Stimulated activated CD4-positive, alpha-beta T cell treated with anti-CD3 and anti-CD28 coated beads, Interleukin-15, amount 100 ng/mL, for 24 hours (primary cell): Measurements from ENCODE around the gene RXFP3.
"Not testable (repeated sequence)": the region's sequence is repeated elsewhere in the genome, so short reads cannot be mapped to it uniquely, and the experiment has no call there.

Experiments used
- DNase-seq: peaks from one replicate; pipeline ENCODE4 v3.0.0-alpha.2; 2020

RXFP3 gene, protein sequence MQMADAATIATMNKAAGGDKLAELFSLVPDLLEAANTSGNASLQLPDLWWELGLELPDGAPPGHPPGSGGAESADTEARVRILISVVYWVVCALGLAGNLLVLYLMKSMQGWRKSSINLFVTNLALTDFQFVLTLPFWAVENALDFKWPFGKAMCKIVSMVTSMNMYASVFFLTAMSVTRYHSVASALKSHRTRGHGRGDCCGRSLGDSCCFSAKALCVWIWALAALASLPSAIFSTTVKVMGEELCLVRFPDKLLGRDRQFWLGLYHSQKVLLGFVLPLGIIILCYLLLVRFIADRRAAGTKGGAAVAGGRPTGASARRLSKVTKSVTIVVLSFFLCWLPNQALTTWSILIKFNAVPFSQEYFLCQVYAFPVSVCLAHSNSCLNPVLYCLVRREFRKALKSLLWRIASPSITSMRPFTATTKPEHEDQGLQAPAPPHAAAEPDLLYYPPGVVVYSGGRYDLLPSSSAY

DNA sequence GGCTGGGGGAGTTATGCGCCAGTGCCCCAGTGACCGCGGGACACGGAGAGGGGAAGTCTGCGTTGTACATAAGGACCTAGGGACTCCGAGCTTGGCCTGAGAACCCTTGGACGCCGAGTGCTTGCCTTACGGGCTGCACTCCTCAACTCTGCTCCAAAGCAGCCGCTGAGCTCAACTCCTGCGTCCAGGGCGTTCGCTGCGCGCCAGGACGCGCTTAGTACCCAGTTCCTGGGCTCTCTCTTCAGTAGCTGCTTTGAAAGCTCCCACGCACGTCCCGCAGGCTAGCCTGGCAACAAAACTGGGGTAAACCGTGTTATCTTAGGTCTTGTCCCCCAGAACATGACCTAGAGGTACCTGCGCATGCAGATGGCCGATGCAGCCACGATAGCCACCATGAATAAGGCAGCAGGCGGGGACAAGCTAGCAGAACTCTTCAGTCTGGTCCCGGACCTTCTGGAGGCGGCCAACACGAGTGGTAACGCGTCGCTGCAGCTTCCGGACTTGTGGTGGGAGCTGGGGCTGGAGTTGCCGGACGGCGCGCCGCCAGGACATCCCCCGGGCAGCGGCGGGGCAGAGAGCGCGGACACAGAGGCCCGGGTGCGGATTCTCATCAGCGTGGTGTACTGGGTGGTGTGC, at the start of gene RXFP3:
RXFP3 (plus strand) TSS at position 6 of the 636 bp plus-strand sequence; CDS start at position 361, 355 bp downstream.
- DNase-seq: no peak

GRCh38 chr5:33887268-33887667, 48.9 kb upstream of the RXFP3 start:
- no peak for DNase-seq

DNA sequence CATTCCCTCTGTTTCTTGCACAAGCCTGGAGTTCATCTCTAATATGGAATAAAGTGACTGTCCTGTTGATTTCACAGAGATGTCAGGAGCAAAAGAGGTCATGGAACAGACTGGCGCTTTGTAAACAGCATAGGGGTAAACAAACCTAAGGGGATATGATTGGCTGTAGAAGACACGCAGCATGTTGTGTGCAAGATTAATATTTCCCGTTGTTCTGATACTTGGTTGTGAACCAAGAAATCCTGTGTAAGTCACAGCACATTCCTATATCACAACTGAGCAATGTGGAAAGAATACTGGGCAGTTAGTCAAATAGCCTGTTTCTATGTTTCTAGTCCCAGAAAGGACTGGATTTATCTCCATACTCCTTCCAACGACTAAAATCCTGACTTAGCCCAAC, 47.6 kb upstream of the RXFP3 start:
- DNase-seq: no peak

DNA sequence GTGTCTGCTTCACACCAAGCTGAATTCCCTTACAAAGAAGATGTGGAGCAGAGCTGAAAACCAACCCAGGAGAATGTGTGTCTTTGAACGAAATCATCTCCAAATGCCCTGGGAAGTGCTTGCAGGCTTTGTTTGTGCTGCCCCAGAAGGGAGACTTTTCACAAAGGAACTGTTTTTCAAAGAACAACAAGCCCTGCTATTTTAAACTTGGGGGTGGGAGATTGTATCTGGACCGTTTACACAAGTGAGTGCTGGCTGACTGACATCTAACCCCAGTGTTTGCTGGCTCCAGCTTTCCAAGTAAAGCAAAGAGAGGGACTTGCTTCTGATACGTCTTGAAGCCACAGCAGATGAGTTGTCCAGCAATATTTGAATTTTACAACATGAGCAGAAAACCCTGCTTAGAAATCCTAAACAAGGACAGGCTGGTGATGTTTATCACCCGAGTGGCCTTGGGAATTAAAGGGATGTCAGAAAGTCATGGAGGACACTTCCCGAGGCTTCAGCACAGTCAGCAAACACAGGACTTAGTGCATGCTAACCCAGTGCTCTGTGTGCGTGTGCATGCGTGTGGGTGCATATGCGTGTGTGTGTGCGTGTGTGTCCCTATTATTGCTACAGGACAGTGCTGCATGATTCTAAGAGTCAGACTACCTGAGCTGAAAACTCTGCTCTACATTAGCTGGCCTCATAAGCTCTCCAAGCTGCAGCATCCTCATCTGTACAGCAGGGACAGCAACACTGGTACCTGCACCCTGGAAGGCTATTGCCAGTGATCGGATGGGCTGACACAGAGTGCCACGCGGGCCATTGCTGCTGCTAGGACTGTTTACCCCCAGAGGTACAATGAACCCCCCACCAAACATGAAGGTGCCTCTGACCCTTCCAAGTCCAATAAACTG, 45.8 kb upstream of the RXFP3 start:
- DNase-seq: no peak

GRCh38 chr5:33891446-33891787, 44.8 kb upstream of the RXFP3 start:
- no peak for DNase-seq

DNA sequence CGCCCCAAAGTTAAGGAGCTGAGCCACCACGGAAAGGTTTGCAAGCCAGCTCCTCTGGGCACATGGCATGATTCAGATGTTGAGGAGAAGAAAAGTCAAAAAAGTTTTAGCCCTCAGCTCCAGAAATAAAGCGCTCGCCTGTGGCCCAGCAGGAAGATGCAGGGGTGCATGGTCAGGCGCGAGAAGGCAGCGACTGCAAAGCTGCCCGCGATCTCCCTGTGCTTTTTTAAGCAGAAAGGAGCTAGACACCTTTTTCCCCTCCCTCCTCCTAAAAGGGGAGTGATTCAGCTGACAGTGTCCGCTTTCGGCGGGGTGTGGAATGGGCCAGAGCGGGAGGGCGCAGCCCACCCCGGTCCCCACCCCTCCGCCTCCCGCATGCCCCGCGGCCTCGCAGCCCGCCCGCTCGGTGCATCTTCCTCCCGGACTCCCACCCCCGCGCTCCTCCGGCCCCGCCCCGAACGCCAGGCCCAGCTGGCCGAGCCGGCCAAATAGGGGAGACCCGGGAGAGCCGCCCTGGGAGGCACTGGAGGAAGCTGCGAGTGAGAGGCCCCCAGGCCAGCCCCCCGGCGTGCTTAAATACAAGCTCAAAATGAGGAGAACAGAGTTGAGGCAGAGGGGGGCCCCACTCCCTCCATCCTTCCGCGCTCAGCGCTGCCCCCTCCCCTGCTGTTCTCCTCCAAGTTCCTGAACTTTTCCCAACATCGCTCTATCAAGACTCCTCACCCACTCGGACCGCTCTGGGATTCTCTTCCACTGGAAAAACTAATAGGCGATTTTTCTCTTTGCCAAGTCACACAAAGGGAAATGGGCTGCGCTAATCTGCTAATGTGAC, 44.2 kb upstream of the RXFP3 start, which contains the start of gene ADAMTS12:
ADAMTS12 (minus strand) TSS at position 203 of the 832 bp plus-strand sequence; CDS start at position 69, 134 bp downstream.
- no peak for DNase-seq

GRCh38 chr5:33892620-33893137, 43.5 kb upstream of the RXFP3 start:
- no peak for DNase-seq

DNA sequence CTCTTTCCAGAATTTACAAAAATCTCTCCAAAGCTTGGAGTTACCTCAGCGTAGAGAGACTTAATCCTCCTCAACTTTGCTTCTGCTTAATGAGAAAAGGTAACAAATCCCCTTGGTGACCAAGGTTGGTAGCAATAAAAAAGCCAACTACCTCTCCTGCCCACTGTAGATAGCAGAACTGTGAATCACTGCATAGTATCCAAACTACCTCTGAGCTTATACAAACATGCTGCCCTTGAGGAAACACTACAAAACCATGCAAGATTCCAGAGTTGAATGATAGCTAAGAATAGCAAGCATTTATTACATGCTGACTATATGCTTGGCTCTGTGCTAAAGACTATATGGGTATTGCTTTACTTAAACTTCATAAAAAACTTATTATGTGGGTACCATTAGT, 41.6 kb upstream of the RXFP3 start:
- no peak for DNase-seq

GRCh38 chr5:33901156-33901555, 35.0 kb upstream of the RXFP3 start:
- DNase-seq: no peak

- DNase-seq: no peak
These were observed 33.1 kb upstream of the RXFP3 start for GRCh38 chr5:33903118-33903517.

GRCh38 chr5:33905381-33905780, 30.8 kb upstream of the RXFP3 start:
- DNase-seq: no peak

- not testable (repeated sequence) for DNase-seq
These were observed 29.9 kb upstream of the RXFP3 start for GRCh38 chr5:33906248-33906647.

DNA sequence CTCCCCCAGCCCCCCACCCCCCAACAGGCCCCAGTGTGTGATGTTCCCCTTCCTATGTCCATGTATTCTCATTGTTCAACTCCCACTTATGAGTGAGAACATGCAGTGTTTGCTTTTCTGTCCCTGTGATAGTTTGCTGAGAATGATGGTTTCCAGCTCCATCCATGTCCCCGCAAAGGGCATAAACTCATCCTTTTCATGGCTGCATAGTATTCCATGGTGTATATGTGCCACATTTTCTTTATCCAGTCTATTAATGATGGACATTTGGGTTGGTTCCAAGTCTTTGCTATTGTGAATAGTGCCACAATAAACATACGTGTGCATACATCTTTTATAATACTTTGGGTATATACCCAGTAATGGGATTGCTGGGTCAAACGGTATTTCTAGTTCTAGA, 21.3 kb upstream of the RXFP3 start:
- not testable (repeated sequence) for DNase-seq

DNA sequence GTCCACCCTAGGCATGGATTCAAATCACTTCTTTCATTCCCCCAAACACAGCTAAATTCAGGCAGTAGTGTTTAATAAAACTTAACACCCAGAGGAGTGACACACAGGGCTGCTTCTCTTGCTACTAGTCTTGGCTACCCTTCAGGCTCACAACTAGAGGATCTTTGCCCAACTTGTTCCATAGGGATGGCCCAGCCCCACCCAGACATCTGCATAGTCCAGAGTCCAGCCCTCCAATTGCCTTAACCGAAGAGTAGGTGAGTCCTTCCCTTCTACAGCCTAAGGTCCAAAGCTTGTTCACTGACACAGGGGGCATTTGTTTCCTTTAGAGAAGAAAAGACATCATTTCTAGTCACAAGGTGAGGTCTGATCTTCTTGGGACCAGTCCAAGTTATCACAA, 15.2 kb upstream of the RXFP3 start:
- no peak for DNase-seq

- DNase-seq: no peak
These were observed 10.9 kb upstream of the RXFP3 start for GRCh38 chr5:33925278-33925677.

- DNase-seq: no peak
These were observed 8.5 kb upstream of the RXFP3 start for GRCh38 chr5:33927685-33928084.

DNA sequence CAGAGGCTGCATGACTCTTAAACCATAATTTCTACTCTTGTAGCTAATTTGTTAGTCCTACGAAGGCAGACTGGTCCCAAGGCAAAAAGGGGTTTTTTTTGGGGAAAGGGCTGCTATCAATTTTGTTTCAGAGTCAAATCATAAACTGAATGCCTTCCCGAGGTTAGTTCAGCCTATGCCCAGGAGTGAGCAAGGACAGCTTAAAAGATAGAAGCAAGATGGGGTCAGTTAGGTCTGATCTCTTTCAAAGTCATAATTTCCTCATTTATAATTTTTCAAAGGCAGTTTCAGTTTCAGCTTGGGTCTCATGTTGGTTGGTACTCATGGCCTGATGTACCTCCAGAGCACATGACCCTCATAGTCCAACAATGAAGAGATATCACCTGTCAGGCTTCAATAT, 7.9 kb upstream of the RXFP3 start:
- no peak for DNase-seq

DNA sequence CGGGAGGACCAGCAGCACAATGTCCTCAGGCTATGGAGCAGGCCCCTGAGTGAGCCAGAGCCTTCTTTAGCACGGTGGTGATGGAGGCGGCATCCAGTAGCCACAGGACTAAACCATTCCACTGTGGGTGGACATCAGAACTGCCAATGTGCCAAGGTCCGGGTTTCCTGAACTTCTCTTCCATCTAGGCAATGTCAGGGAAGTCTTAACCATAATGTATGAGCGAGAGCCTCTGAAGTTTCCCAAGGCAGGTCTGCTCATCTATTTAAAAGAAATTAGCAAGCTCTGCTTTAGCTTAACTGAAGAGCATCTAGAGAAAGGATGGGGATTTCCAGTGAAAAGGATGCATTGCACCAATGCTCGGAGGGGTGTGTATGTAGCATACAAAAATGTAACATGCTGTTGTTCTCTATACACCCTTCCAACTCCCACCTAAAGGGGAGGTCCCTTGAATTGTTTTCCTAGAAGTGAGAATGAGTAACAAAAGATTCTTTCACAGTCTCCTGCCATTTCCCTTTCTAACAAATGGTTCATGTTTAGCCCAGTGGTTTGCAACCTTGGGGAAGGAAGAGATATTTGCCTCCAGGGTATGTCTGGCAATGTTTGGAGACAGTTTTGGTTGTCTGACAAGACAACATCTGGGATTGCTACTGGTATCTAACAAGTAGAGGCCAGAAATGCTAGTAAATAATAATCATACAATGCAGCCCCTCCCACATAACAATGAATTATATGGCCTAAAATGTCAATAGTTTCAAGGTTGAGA, 6.1 kb upstream of the RXFP3 start:
- no peak for DNase-seq

DNA sequence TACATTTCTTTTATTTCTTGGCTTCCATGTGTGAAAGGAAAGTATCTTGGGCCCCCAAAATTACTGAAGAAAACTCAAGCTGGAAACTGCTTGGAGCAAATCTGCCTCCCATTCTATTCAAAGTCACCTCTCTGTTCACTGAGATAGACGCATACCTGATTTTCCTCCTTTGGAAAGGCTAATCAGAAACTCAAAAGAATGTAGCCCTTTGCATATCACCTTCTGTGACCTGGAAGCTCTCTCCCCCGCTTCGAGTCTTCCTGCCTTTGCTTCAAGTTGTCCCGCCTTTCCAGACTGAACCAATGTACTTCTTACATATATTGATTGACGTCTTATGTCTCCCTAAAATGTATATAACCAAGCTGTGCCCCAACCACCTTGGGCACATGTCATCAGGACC, 5.0 kb upstream of the RXFP3 start:
- no peak for DNase-seq

DNA sequence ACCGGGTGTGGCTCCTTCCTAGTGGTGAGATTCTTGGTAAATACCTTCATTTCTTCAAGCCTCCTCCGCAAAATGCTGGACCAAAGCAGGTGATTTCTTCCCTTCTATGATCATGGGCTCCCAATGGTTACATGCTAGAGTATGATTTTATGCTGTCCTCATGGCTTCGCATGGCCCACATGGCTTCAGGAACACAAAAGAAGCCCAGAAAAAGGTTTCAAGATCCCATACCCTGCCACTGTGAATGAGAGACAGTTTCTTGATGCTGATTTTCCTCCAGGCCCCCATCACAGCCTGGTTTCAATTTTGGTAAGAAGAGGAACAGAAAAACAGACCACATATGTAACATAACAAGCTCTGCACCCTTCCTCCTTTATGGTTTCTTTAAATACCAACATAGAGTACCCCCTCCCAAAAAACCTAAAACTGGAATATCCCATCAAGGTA, 2.4 kb upstream of the RXFP3 start:
- DNase-seq: no peak

- no peak for DNase-seq
These were observed 2.0 kb upstream of the RXFP3 start for GRCh38 chr5:33934176-33934575.
